Muscle of back (tissue), 13 donors: ENCODE results near the gene AURKAIP1. TPM values are rescaled to one million over a fixed set of nuclear protein-coding genes. Genes with fewer than 3 reads are reported as not detected.
A peak's percentile ranks its signal among the peaks of the same experiment; 100 is the strongest.
"Not testable (repeated sequence)": the region's sequence is repeated elsewhere in the genome, so short reads cannot be mapped to it uniquely, and the experiment has no call there.

Source experiments
- DNase-seq, 3 donors: peaks; one replicate each; pipeline versions ENCODE4 v3.0.0 to v3.0.0-alpha.2; 2013
- long read RNA-seq, 9 donors: transcript quantifications; one replicate each; lab custom pipeline, GENCODE V29; 2026
- polyA plus RNA-seq, 10 donors: library from polyadenylated mRNA; unstranded; fragments of 120-200 nt; gene quantifications; one replicate each; pipeline ENCODE4 v1.2.1, GENCODE V29; 2013; ENCODE audit not compliant: insufficient read length in 10 of 10

Gene AURKAIP1
- 10 to 100 TPM; 44.1 to 80.7 (median 57.9) TPM for polyA plus RNA-seq
- long read RNA-seq, donor 1, transcript AURKAIP1-202 (4 exons, 1,047 nt), result major isoform, 32 of 56 reads
- long read RNA-seq, donor 1, transcript AURKAIP1-203 (3 exons, 1,072 nt), result minor isoform, 5 of 56 reads
- long read RNA-seq, donor 1, transcript AURKAIP1-204 (4 exons, 875 nt), result minor isoform, 8 of 56 reads
- long read RNA-seq, donor 1, partial matches to known transcripts, result 7 of 56 reads
- long read RNA-seq, donor 1, other reads (novel, unspliced or antisense), result 0 of 56 reads
- long read RNA-seq, donor 2, transcript AURKAIP1-204 (4 exons, 875 nt), result minor isoform, 10 of 52 reads
- long read RNA-seq, donor 2, transcript AURKAIP1-202 (4 exons, 1,047 nt), result major isoform, 27 of 52 reads
- long read RNA-seq, donor 2, transcript AURKAIP1-203 (3 exons, 1,072 nt), result minor isoform, 6 of 52 reads
- long read RNA-seq, donor 2, partial matches to known transcripts, result 6 of 52 reads
- long read RNA-seq, donor 2, other reads (novel, unspliced or antisense), result 0 of 52 reads
- long read RNA-seq, donor 3, result 0 reads
- long read RNA-seq, donor 4, transcript AURKAIP1-202 (4 exons, 1,047 nt), result major isoform, 27 of 54 reads
- long read RNA-seq, donor 4, transcript AURKAIP1-201 (4 exons, 798 nt), result minor isoform, 5 of 54 reads
- long read RNA-seq, donor 4, transcript AURKAIP1-203 (3 exons, 1,072 nt), result minor isoform, 7 of 54 reads
- long read RNA-seq, donor 4, transcript AURKAIP1-204 (4 exons, 875 nt), result minor isoform, 8 of 54 reads
- long read RNA-seq, donor 4, partial matches to known transcripts, result 7 of 54 reads
- long read RNA-seq, donor 4, other reads (novel, unspliced or antisense), result 0 of 54 reads
- long read RNA-seq, donor 5, transcript AURKAIP1-202 (4 exons, 1,047 nt), result major isoform, 44 of 96 reads
- long read RNA-seq, donor 5, transcript AURKAIP1-203 (3 exons, 1,072 nt), result minor isoform, 12 of 96 reads
- long read RNA-seq, donor 5, transcript AURKAIP1-204 (4 exons, 875 nt), result minor isoform, 20 of 96 reads
- long read RNA-seq, donor 5, partial matches to known transcripts, result 17 of 96 reads
- long read RNA-seq, donor 5, other reads (novel, unspliced or antisense), result 0 of 96 reads
- long read RNA-seq, donor 6, transcript AURKAIP1-202 (4 exons, 1,047 nt), result major isoform, 42 of 87 reads
- long read RNA-seq, donor 6, transcript AURKAIP1-203 (3 exons, 1,072 nt), result minor isoform, 10 of 87 reads
- long read RNA-seq, donor 6, transcript AURKAIP1-204 (4 exons, 875 nt), result minor isoform, 16 of 87 reads
- long read RNA-seq, donor 6, partial matches to known transcripts, result 15 of 87 reads
- long read RNA-seq, donor 6, other reads (novel, unspliced or antisense), result 0 of 87 reads
- long read RNA-seq, donor 7, transcript AURKAIP1-203 (3 exons, 1,072 nt), result minor isoform, 6 of 57 reads
- long read RNA-seq, donor 7, transcript AURKAIP1-202 (4 exons, 1,047 nt), result major isoform, 36 of 57 reads
- long read RNA-seq, donor 7, transcript AURKAIP1-204 (4 exons, 875 nt), result minor isoform, 7 of 57 reads
- long read RNA-seq, donor 7, partial matches to known transcripts, result 8 of 57 reads
- long read RNA-seq, donor 7, other reads (novel, unspliced or antisense), result 0 of 57 reads
- long read RNA-seq, donor 8, transcript AURKAIP1-202 (4 exons, 1,047 nt), result major isoform, 21 of 47 reads
- long read RNA-seq, donor 8, transcript AURKAIP1-204 (4 exons, 875 nt), result minor isoform, 9 of 47 reads
- long read RNA-seq, donor 8, partial matches to known transcripts, result 12 of 47 reads
- long read RNA-seq, donor 8, other reads (novel, unspliced or antisense), result 0 of 47 reads
- long read RNA-seq, donor 9, partial matches to known transcripts, result 0 of 6 reads
- long read RNA-seq, donor 9, other reads (novel, unspliced or antisense), result 0 of 6 reads

GRCh38 chr1:1374929-1375662 lies at the start of gene AURKAIP1:
Gene AURKAIP1, minus strand, starts transcription at chr1:1375207. Its CDS starts 451 bp downstream, at chr1:1374756.
- DNase-seq, result peak; percentile 100

GRCh38 chr1:1424707-1425106 lies 49.7 kb upstream of the AURKAIP1 start:
- no peak for DNase-seq

GRCh38 chr1:1423245-1423597 lies 48.2 kb upstream of the AURKAIP1 start:
- no peak for DNase-seq

- no peak for DNase-seq
Observed at GRCh38 chr1:1422465-1423244, 47.6 kb upstream of the AURKAIP1 start.

GRCh38 chr1:1421907-1422464 lies 47.0 kb upstream of the AURKAIP1 start:
- no peak for DNase-seq

- no peak for DNase-seq
Observed at GRCh38 chr1:1421147-1421906, 46.3 kb upstream of the AURKAIP1 start, which contains the start of gene ANKRD65. Gene ANKRD65, minus strand, starts transcription at chr1:1421276. Its CDS starts 271 bp downstream, at chr1:1421005.

- DNase-seq, result no peak
Observed at GRCh38 chr1:1420654-1421141, 45.7 kb upstream of the AURKAIP1 start.

GRCh38 chr1:1419813-1420653 lies 45.0 kb upstream of the AURKAIP1 start:
- no peak for DNase-seq

- no peak for DNase-seq
Observed at GRCh38 chr1:1419363-1419812, 44.4 kb upstream of the AURKAIP1 start.

- DNase-seq, result no peak
Observed at GRCh38 chr1:1418464-1419362, 43.7 kb upstream of the AURKAIP1 start.

GRCh38 chr1:1417825-1418463 lies 42.9 kb upstream of the AURKAIP1 start:
- not testable (repeated sequence) for DNase-seq

GRCh38 chr1:1417396-1417795 lies 42.4 kb upstream of the AURKAIP1 start:
- not testable (repeated sequence) for DNase-seq

GRCh38 chr1:1415751-1416150 lies 40.7 kb upstream of the AURKAIP1 start:
- DNase-seq, result no peak

GRCh38 chr1:1412311-1412902 lies 37.4 kb upstream of the AURKAIP1 start:
- not testable (repeated sequence) for DNase-seq
